H1 (cell line): ENCODE measurements around the gene TLK1. TPM values are rescaled to one million over a fixed set of nuclear protein-coding genes. Genes with fewer than 3 reads are reported as not detected.

ENCODE experiments used
- NANOG ChIP-seq: IDR thresholded peaks from 2 replicates; pipeline ENCODE4 v1.6.1; 2011; ENCODE audit warnings: low read length, low read depth, mild to moderate bottlenecking, inconsistent platforms; ENCODE audit not compliant: insufficient read depth, poor library complexity, severe bottlenecking
- polyA plus RNA-seq, 7 experiments: library from polyadenylated mRNA; depleted of rRNA in 3 of 7; stranded (reverse) in 5 of 7; unstranded in 2 of 7; fragments of >200 nt in 5 of 7; fragments of 200-250 nt in 2 of 7; gene quantifications; 1 replicate in 5 of 7; 2 replicates in 1 of 7; 4 replicates in 1 of 7; pipeline versions ENCODE4 v1.2.1 to v1.2.3, GENCODE V29; 2011 to 2013; ENCODE audit warnings: missing spikeins in 2 of 7, mixed read lengths in 2 of 7
- total RNA-seq: library from RNA; stranded (reverse); fragmentation: NEBNext Ultra II Directional; extraction: Animal tissue kit (Norgen Biotek cat#: 25700); gene quantifications from 2 replicates; pipeline ENCODE4 v1.2.1, GENCODE V29; 2021

TLK1 gene
- total and polyA plus RNA-seq, 2 of the 8 experiments (the other 6 are each of a cell fraction or from before 2014, with no cell fraction given), result 11.2 to 102 TPM

DNA sequence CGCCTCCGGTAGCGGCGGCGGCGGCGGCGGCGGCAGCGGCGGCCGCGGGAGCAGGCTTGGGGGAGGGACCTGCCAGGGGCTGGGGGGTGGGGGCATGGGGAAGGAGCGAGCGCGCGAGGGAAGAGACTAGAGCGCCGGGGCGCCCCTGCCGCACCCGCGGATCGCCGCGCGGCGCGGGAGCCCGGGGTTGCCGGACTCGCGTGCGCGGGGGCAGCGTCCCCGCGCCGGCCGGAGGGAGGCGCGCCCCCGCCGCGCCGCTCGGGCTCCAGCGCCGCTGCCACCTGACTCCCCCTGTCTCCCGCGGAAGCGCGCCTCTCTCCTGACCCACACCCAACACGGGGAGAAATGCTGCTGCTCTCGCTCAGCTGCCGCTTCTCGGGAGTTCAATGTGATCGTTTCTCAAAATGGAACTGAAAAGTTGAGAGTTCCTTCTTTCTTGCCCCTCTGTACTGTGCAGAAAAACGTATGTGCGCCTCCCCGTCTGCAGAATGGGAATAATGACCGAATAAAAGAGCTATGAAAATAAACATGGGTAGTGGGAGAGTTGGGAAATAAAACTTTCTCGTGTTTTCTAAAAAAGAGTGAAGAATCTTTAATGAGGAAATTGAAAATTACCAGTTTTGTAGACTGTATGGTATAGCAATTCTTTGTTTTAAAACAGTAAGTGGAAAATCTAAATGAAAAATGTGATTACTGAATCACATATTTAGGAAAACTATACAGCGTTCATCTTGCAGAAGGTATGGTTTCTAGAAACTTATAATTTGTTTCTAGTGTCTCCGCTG is 455 bp upstream of the TLK1 start (continued):
- no peak for TF ChIP-seq NANOG
